ENCODE measurements around the gene MAPRE2.

DNA sequence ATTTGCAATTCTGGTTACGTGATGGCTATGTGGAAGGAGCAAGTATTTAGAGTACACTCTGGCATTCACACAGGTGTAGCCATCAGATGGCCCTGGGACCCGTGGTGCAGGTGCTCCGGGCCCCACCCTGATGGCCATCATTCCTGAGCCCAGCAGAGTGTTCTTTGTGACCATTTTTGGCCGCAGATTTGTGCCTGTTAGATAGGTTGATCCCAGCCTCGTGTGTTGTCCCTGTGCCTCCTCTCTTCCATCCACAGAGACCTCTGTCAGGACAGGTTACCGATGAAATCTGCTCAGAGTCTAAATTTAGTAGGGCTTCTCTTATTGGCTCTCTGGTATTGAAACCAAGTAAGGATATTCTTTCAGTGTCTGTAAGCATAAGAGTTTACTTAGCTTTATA lies 33.9 kb downstream of the MAPRE2 start:
- no peak for TF ChIP-seq EZH2phosphoT487 (IDR thresholded peaks at IDR 0.05; ENCODE audit: low read depth)
- TF ChIP-seq, protein P1, sequence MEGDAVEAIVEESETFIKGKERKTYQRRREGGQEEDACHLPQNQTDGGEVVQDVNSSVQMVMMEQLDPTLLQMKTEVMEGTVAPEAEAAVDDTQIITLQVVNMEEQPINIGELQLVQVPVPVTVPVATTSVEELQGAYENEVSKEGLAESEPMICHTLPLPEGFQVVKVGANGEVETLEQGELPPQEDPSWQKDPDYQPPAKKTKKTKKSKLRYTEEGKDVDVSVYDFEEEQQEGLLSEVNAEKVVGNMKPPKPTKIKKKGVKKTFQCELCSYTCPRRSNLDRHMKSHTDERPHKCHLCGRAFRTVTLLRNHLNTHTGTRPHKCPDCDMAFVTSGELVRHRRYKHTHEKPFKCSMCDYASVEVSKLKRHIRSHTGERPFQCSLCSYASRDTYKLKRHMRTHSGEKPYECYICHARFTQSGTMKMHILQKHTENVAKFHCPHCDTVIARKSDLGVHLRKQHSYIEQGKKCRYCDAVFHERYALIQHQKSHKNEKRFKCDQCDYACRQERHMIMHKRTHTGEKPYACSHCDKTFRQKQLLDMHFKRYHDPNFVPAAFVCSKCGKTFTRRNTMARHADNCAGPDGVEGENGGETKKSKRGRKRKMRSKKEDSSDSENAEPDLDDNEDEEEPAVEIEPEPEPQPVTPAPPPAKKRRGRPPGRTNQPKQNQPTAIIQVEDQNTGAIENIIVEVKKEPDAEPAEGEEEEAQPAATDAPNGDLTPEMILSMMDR (IDR thresholded peaks at IDR 0.05; ENCODE audit: low read depth, low read length): no peak
